HCT116 (cell line): ENCODE data around the gene TRPV2. TPM values are rescaled to one million over a fixed set of nuclear protein-coding genes. Genes with fewer than 3 reads are reported as not detected.

Source experiments
- ATAC-seq: fragments of 200-7000 bp; cut with Tn5 transposase; 2 replicates; pipeline ENCODE4 v1.9.1; 2020; ENCODE audit warnings: mild to moderate bottlenecking, moderate library complexity
- BruUV-seq: library from RNA; stranded (reverse); fragments of 400-500 nt; replicated peaks from 2 replicates; lab custom pipeline; 2021; lab: Mats Ljungman, UMichigan
- CTCF ChIA-PET: fragments of 300-600 bp; sonication (Branson Sonifier 250); formaldehyde crosslinking; loops from one replicate; lab custom pipeline; 2021; ENCODE audit warnings: antibody characterized with exemption; lab: Charles Lee
- POLR2A ChIA-PET: fragments of 300-600, 350-600 bp; sonication (Branson Sonifier 250); formaldehyde crosslinking; loops from one replicate; lab custom pipeline; 2021; ENCODE audit warnings: antibody characterized with exemption; lab: Charles Lee
- RAD21 ChIA-PET, 2 experiments: fragments of 300-600 bp; sonication (Branson Sonifier 250); formaldehyde crosslinking; loops; one replicate each; lab custom pipeline; 2023; ENCODE audit warnings: low total read pairs in 2 of 2; ENCODE audit not compliant: uncharacterized antibody in 2 of 2, unreplicated experiment in 2 of 2, low non-redundant PET in 1 of 2; lab: Charles Lee
- DNase-seq: peaks from one replicate; pipeline ENCODE4 v3.0.0-alpha.2; 2010; ENCODE audit warnings: low read depth, low spot score
- H2AFZ ChIP-seq: fragments of 200-600 bp; shearing (Covaris generic), sonication (generic); 2 replicates; pipeline ENCODE4 v1.6.1; 2017; ENCODE audit warnings: low read depth, mixed run types, mixed read lengths, antibody characterized with exemption, low read length; ENCODE audit not compliant: poor library complexity, severe bottlenecking
- H3K27ac ChIP-seq: 2 replicates; pipeline ENCODE4 v1.5.1; 2012; ENCODE audit warnings: low read depth, low read length
- H3K27me3 ChIP-seq: fragments of 200-600 bp; sonication (generic); 2 replicates; pipeline ENCODE4 v1.6.1; 2016; ENCODE audit warnings: mixed run types, low read length, mixed read lengths; ENCODE audit not compliant: insufficient read depth
- H3K36me3 ChIP-seq, 2 experiments: fragments of 200-500 bp in 1 of 2; fragments of 200-600 bp in 1 of 2; sonication (Bioruptor generic) in 1 of 2; sonication (generic) in 1 of 2; 2 replicates each; pipeline versions ENCODE4 v1.5.1 to v1.6.1; 2014 to 2016; ENCODE audit warnings: low read length in 2 of 2, inconsistent platforms in 1 of 2, mixed read lengths in 1 of 2, mixed run types in 1 of 2; ENCODE audit not compliant: insufficient read depth in 2 of 2, control insufficient read depth in 1 of 2
- H3K4me1 ChIP-seq, 2 experiments: fragments of 200-600 bp in 1 of 2; sonication (generic) in 1 of 2; 2 replicates each; pipeline versions ENCODE4 v1.5.1 to v1.6.1; 2012 to 2017; ENCODE audit warnings: low read length in 2 of 2, inconsistent platforms in 1 of 2, mild to moderate bottlenecking in 1 of 2, mixed read lengths in 1 of 2, mixed run types in 1 of 2, moderate library complexity in 1 of 2; ENCODE audit not compliant: insufficient read depth in 2 of 2, control insufficient read depth in 1 of 2
- H3K4me2 ChIP-seq: fragments of 200-600 bp; sonication (generic); 2 replicates; pipeline ENCODE4 v1.6.1; 2017; ENCODE audit warnings: mixed run types, low read length, mixed read lengths
- H3K4me3 ChIP-seq, 2 experiments: fragments of 200-600 bp in 1 of 2; sonication (generic) in 1 of 2; replicated peaks in 1 of 2; 2 replicates each; pipeline ENCODE4 v1.5.1; 2011 to 2016; ENCODE audit warnings: low read length in 2 of 2, control low read depth in 1 of 2, low read depth in 1 of 2, mild to moderate bottlenecking in 1 of 2, mixed read lengths in 1 of 2, mixed run types in 1 of 2
- H3K79me2 ChIP-seq: fragments of 200-600 bp; sonication (generic); 2 replicates; pipeline ENCODE4 v1.6.1; 2017; ENCODE audit warnings: mild to moderate bottlenecking, mixed run types, low read length, moderate library complexity, mixed read lengths; ENCODE audit not compliant: insufficient read depth
- H3K9ac ChIP-seq: fragments of 200-600 bp; sonication (generic); 2 replicates; pipeline ENCODE4 v1.6.1; 2016; ENCODE audit warnings: low read length, mixed read lengths
- H3K9me2 ChIP-seq: fragments of 200-600 bp; sonication (generic), shearing (Covaris generic); 2 replicates; pipeline ENCODE4 v1.6.1; 2017; ENCODE audit warnings: mixed run types, mild to moderate bottlenecking, moderate library complexity; ENCODE audit not compliant: insufficient read depth
- H3K9me3 ChIP-seq, 2 experiments: fragments of 200-500 bp in 1 of 2; fragments of 200-600 bp in 1 of 2; sonication (Bioruptor generic) in 1 of 2; sonication (generic) in 1 of 2; 2 replicates each; pipeline ENCODE4 v1.6.1; 2014 to 2017; ENCODE audit warnings: low read length in 2 of 2, mixed read lengths in 2 of 2, inconsistent platforms in 1 of 2, low read depth in 1 of 2, mild to moderate bottlenecking in 1 of 2, mixed run types in 1 of 2, moderate library complexity in 1 of 2; ENCODE audit not compliant: control insufficient read depth in 1 of 2, insufficient read depth in 1 of 2
- H4K20me1 ChIP-seq: fragments of 200-600 bp; sonication (generic), shearing (Covaris generic); 2 replicates; pipeline ENCODE4 v1.6.1; 2017; ENCODE audit warnings: mixed run types, mild to moderate bottlenecking, moderate library complexity; ENCODE audit not compliant: insufficient read depth
- CBX3 ChIP-seq: IDR thresholded peaks from 2 replicates; pipeline ENCODE4 v1.6.1; 2012; ENCODE audit warnings: low read depth
- CEBPB ChIP-seq: IDR thresholded peaks from 2 replicates; pipeline ENCODE4 v1.6.1; 2012; ENCODE audit warnings: low read depth
- EZH2 ChIP-seq: fragments of 200-600 bp; sonication (generic); IDR thresholded peaks from 2 replicates; pipeline ENCODE4 v1.6.1; 2017; ENCODE audit warnings: antibody characterized with exemption, mixed run types
- EZH2phosphoT487 ChIP-seq: fragments of 200-600 bp; IDR thresholded peaks from 2 replicates; pipeline ENCODE4 v1.6.1; 2018; ENCODE audit warnings: antibody characterized with exemption, borderline replicate concordance
- FOSL1 ChIP-seq: IDR thresholded peaks from 2 replicates; pipeline ENCODE4 v1.6.1; 2012; ENCODE audit warnings: low read depth
- JUND ChIP-seq: IDR thresholded peaks from 2 replicates; pipeline ENCODE4 v1.6.1; 2012
- RAD21 ChIP-seq: IDR thresholded peaks from 2 replicates; pipeline ENCODE4 v1.6.1; 2012; ENCODE audit warnings: low read depth, mild to moderate bottlenecking
- SIN3A ChIP-seq: IDR thresholded peaks from 2 replicates; pipeline ENCODE4 v1.6.1; 2012; ENCODE audit warnings: low read depth
- SP1 ChIP-seq: IDR thresholded peaks from 2 replicates; pipeline ENCODE4 v1.6.1; 2012; ENCODE audit warnings: low read depth
- SRF ChIP-seq: IDR thresholded peaks from 2 replicates; pipeline ENCODE4 v1.6.1; 2012; ENCODE audit warnings: low read depth
- YY1 ChIP-seq: IDR thresholded peaks from 2 replicates; pipeline ENCODE4 v1.6.1; 2011; ENCODE audit warnings: low read length, low read depth, moderate library complexity, mild to moderate bottlenecking; ENCODE audit not compliant: insufficient replicate concordance; ENCODE audit errors: extremely low read depth
- ZFX ChIP-seq: fragments of 450-650 bp; IDR thresholded peaks from 2 replicates; pipeline ENCODE4 v1.6.1; 2017
- ZNF274 ChIP-seq: fragments of 200-500 bp; sonication (Bioruptor generic); IDR thresholded peaks from 2 replicates; pipeline ENCODE4 v1.6.1; 2014; ENCODE audit warnings: mild to moderate bottlenecking, low read depth, low read length, inconsistent platforms
- intact Hi-C: fragments of 100-400 bp; cut with micrococcal nuclease; formaldehyde crosslinking; loops from 2 replicates; pipeline ENCODE4 v1.10.0; 2022
- total RNA-seq: library from RNA; stranded (reverse); gene quantifications from one replicate; pipeline ENCODE4 v1.2.1, GENCODE V29; 2021; ENCODE audit not compliant: unreplicated experiment
- TF ChIP-seq, protein P1 (sequence below): IDR thresholded peaks from 2 replicates; pipeline ENCODE4 v1.6.1; 2011; ENCODE audit warnings: mild to moderate bottlenecking, low read length, moderate library complexity; ENCODE audit not compliant: insufficient replicate concordance; ENCODE audit errors: extremely low read depth
- TF ChIP-seq, protein P2 (sequence below), 3 experiments: fragments of 200-600 bp in 1 of 3; sonication (generic) in 1 of 3; IDR thresholded peaks in 2 of 3; conservative IDR thresholded peaks in 1 of 3; 2 replicates each; pipeline ENCODE4 v1.5.1; 2012 to 2017; ENCODE audit warnings: low read depth in 2 of 3, low read length in 2 of 3, antibody characterized with exemption in 1 of 3, borderline replicate concordance in 1 of 3, control low read depth in 1 of 3, mild to moderate bottlenecking in 1 of 3, mixed read lengths in 1 of 3, mixed run types in 1 of 3, moderate library complexity in 1 of 3; ENCODE audit not compliant: insufficient read depth in 1 of 3
- TF ChIP-seq, protein P3 (sequence below): IDR thresholded peaks from 2 replicates; pipeline ENCODE4 v1.6.1; 2012
- TF ChIP-seq, protein P4 (sequence below): IDR thresholded peaks from 2 replicates; pipeline ENCODE4 v1.6.1; 2012
- TF ChIP-seq, protein P5 (sequence below): IDR thresholded peaks from 2 replicates; pipeline ENCODE4 v1.6.1; 2012; ENCODE audit warnings: low read depth

The TRPV2 gene
- total RNA-seq, 1 experiment from 2014 or later, result 2.7 TPM

DNA sequence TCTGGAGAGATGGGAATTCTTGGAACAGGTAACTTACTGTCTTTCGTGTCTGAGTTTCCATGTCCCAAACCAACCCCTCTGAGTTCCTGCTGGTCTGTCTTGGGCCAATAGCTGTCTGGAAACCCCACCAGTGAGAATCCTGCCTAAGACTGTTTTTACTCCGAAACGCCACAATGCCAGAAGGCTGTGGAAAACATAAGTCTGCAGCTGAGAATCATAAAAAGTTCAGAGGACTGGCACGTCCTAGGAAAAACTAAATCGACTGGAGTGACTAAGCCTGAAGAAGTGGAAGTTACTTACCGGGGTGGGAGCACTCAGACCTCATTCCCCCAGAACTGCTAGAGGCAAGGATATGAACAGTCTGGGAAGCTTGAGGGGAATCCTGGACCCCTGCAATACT lies 63.3 kb downstream of the TRPV2 start:
- no peaks in the 10 kb centered on the region for H4K20me1 ChIP-seq
- TF ChIP-seq, protein P1, sequence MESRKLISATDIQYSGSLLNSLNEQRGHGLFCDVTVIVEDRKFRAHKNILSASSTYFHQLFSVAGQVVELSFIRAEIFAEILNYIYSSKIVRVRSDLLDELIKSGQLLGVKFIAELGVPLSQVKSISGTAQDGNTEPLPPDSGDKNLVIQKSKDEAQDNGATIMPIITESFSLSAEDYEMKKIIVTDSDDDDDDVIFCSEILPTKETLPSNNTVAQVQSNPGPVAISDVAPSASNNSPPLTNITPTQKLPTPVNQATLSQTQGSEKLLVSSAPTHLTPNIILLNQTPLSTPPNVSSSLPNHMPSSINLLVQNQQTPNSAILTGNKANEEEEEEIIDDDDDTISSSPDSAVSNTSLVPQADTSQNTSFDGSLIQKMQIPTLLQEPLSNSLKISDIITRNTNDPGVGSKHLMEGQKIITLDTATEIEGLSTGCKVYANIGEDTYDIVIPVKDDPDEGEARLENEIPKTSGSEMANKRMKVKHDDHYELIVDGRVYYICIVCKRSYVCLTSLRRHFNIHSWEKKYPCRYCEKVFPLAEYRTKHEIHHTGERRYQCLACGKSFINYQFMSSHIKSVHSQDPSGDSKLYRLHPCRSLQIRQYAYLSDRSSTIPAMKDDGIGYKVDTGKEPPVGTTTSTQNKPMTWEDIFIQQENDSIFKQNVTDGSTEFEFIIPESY, result no peak
- TF ChIP-seq, protein P2, sequence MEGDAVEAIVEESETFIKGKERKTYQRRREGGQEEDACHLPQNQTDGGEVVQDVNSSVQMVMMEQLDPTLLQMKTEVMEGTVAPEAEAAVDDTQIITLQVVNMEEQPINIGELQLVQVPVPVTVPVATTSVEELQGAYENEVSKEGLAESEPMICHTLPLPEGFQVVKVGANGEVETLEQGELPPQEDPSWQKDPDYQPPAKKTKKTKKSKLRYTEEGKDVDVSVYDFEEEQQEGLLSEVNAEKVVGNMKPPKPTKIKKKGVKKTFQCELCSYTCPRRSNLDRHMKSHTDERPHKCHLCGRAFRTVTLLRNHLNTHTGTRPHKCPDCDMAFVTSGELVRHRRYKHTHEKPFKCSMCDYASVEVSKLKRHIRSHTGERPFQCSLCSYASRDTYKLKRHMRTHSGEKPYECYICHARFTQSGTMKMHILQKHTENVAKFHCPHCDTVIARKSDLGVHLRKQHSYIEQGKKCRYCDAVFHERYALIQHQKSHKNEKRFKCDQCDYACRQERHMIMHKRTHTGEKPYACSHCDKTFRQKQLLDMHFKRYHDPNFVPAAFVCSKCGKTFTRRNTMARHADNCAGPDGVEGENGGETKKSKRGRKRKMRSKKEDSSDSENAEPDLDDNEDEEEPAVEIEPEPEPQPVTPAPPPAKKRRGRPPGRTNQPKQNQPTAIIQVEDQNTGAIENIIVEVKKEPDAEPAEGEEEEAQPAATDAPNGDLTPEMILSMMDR (IDR thresholded peaks at IDR 0.05 in 2 of 3, conservative IDR thresholded peaks at IDR 0.05 in 1 of 3; ENCODE audit: borderline replicate concordance in 1 of 3, insufficient read depth in 1 of 3, low read depth in 2 of 3, low read length in 2 of 3), result no peak
- no peak for TF ChIP-seq ZFX
- TF ChIP-seq, protein P3, sequence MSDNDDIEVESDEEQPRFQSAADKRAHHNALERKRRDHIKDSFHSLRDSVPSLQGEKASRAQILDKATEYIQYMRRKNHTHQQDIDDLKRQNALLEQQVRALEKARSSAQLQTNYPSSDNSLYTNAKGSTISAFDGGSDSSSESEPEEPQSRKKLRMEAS, result no peak
- TF ChIP-seq JUND, result no peak
- TF ChIP-seq RAD21, result no peak
- no peak for TF ChIP-seq SP1
- no peak for TF ChIP-seq FOSL1
- no peak for TF ChIP-seq EZH2phosphoT487
- no peak for TF ChIP-seq YY1
- no peak for TF ChIP-seq EZH2
- TF ChIP-seq ZNF274, result no peak
- TF ChIP-seq, protein P4, sequence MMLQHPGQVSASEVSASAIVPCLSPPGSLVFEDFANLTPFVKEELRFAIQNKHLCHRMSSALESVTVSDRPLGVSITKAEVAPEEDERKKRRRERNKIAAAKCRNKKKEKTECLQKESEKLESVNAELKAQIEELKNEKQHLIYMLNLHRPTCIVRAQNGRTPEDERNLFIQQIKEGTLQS, result no peak
- TF ChIP-seq, protein P5, sequence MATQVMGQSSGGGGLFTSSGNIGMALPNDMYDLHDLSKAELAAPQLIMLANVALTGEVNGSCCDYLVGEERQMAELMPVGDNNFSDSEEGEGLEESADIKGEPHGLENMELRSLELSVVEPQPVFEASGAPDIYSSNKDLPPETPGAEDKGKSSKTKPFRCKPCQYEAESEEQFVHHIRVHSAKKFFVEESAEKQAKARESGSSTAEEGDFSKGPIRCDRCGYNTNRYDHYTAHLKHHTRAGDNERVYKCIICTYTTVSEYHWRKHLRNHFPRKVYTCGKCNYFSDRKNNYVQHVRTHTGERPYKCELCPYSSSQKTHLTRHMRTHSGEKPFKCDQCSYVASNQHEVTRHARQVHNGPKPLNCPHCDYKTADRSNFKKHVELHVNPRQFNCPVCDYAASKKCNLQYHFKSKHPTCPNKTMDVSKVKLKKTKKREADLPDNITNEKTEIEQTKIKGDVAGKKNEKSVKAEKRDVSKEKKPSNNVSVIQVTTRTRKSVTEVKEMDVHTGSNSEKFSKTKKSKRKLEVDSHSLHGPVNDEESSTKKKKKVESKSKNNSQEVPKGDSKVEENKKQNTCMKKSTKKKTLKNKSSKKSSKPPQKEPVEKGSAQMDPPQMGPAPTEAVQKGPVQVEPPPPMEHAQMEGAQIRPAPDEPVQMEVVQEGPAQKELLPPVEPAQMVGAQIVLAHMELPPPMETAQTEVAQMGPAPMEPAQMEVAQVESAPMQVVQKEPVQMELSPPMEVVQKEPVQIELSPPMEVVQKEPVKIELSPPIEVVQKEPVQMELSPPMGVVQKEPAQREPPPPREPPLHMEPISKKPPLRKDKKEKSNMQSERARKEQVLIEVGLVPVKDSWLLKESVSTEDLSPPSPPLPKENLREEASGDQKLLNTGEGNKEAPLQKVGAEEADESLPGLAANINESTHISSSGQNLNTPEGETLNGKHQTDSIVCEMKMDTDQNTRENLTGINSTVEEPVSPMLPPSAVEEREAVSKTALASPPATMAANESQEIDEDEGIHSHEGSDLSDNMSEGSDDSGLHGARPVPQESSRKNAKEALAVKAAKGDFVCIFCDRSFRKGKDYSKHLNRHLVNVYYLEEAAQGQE, result no peak
- no peak for TF ChIP-seq CEBPB
- no peak for TF ChIP-seq SRF
- TF ChIP-seq CBX3, result no peak
- TF ChIP-seq SIN3A, result no peak
- DNase-seq, result no peak
- H3K79me2 ChIP-seq, result no peaks in the 10 kb centered on the region
- H3K4me3 ChIP-seq, result no peak overlapping the region
- no peak overlapping the region for H3K9ac ChIP-seq
- no peaks in the 10 kb centered on the region for H3K9me2 ChIP-seq
- no peak overlapping the region for H3K27ac ChIP-seq
- H3K4me1 ChIP-seq, result peaks cover 14 to 25% of the 10 kb centered on the region in 2 experiments
- intact Hi-C loops, result no loop called here
- no peaks in the 10 kb centered on the region for H3K27me3 ChIP-seq
- no peaks in the 10 kb centered on the region for H3K9me3 ChIP-seq
- H3K36me3 ChIP-seq, result no peaks in the 10 kb centered on the region
- CTCF ChIA-PET, result no interaction called here
- POLR2A ChIA-PET, result no interaction called here
- RAD21 ChIA-PET, result no interaction called here
- no peak overlapping the region for H2AFZ ChIP-seq
- H3K4me2 ChIP-seq, result no peak overlapping the region
- BruUV-seq, result no TSS peak
- no peak for ATAC-seq
